Measurements from ENCODE around the gene ACTR3.

ACTR3 gene

GRCh38 chr2:113876503-113877387 is 13.1 kb upstream of the ACTR3 start:
- DNase-seq: peak; percentile 52

- DNase-seq: no peak
Measured at GRCh38 chr2:113877711-113878598, 11.9 kb upstream of the ACTR3 start.

DNA sequence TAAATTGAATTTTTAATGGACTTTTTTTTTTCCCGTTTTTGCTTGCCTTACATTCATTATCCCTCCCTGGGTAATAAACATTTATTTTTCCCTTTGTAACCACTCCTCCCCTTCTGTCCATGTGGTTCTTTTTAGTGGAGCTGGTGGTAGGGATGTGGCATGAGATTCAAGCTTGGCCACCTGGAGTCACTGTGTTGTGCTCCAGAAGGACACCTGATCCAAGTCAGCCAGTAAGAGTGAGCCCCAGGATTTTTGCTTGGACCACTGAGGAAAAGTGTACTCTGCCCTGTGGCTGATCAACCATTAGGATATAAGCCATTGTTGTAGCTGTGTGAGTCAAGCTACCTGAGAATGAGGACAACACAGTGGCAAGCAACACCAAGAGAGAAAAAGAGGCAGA is 11.1 kb upstream of the ACTR3 start:
- no peak for DNase-seq

DNA sequence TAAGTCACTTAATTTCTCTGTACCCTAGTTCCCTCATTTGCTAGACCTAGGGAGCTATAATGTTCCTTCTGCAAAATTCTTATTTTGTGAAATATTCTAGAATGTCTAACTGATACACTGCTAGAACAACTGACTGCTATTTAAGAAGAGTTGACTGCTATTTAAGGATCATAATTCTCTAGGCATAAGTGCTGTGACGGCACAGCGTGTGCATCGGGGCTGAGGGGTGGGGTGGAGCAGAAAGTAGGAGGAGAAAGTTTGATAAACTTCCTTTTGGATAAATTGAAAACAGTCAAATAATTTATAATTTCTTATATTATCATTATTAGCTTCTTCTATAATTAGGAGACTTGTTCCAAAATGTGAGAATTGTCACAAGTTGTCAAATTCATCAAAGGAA is 10.4 kb upstream of the ACTR3 start:
- no peak for DNase-seq

GRCh38 chr2:113886479-113887008 is 3.3 kb upstream of the ACTR3 start:
- no peak for DNase-seq

- no peak for DNase-seq
Measured at GRCh38 chr2:113887009-113887792, 2.7 kb upstream of the ACTR3 start.

GRCh38 chr2:113888641-113889470 is 1.0 kb upstream of the ACTR3 start:
- DNase-seq: no peak

- DNase-seq: peak; percentile 68
Measured at GRCh38 chr2:113890253-113891235, 655 bp downstream of the ACTR3 start.

DNA sequence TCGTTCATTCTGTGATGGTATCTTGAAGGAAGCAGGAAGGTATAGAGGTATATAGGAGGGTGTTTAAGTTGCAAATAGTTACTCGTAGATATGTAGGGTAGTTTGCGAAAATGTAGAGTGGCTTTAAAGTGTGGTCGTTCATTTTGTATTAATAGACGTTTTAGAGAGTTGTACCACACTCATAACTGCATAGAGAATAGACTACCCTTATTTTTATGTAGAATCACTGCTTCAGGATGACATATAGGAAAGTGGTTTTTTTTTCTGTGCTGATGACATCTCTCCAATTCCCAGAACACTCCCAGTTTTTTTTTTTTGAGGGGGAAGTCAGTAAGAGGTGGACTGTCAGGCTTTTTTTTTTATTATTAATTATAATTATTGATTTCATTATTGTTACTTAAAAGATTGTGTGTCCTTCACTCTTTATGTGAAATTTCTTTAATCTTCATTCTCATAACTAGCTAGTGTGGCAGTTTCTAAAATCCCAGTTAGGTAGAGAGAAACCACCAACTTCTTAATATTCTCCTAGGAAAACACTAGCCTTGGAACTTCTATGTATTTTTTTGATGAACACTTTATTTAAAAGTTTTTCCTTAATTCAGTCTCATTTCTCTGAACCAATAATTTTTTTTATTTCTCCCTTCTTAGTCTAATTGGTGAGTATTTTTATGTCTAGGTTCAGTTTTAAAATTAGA is 1.5 kb downstream of the ACTR3 start:
- no peak for DNase-seq

DNA sequence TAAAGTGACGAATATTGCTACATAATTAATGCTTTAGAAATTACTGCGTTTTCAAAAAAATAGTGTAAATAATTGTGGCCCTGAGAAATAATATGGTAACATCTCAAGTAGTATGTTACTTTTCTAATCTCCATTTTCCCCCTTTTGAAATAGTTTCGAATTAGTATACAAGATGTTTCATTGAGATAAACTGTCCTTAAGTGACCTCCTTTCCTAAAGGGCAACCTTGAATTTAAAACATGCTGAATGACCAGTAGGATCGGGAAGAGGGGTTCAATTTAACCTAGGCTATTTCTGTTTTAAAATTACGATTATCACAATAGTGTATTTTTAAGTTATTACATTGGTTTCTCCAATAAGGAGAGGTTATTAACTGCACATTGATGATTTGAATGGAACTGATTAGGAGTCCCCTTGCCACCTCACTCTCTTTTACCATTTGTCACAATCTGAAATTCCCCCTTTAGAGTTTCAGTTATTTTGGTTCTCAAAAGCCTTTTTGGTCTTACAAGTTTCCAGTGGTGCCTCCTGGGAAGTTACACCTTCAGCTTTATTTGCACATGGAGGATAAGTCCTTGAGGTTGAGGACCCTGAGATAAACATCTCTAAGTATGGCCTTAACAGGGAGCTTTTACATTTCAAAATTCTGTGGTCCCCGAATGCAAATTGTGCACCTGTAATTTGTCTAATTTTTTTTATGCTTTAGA is 2.3 kb downstream of the ACTR3 start:
- DNase-seq: no peak

DNA sequence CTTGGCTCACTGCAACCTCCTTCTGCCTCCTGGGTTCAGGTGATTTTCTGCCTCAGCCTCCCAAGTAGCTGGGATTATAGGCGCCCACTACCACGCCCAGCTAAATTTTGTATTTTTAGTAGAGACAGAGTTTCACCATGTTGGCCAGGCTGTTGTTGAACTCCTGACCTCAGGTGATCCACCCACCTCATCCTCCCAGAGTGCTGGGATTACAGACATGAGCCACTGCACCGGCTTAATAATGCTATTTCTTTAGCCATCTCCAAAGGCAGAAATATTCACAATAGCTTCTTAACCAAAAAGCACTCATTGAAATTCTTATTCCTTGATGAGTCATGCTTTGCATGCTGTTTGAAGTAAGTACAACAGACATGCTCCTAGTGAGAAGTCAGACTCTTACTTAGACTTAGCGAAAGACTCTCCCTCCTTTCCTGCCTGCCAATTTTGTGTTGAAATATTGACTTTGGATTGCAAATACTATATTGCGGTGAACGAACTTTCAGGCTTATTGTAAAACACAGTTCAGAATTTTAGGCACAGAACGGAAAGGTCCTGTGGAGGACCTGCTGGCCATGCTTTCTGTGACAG is 4.4 kb downstream of the ACTR3 start:
- DNase-seq: no peak

GRCh38 chr2:113895301-113895700 is 5.4 kb downstream of the ACTR3 start:
- no peak for DNase-seq

GRCh38 chr2:113895819-113896563 is 6.1 kb downstream of the ACTR3 start:
- DNase-seq: no peak

GRCh38 chr2:113896791-113897190 is 6.9 kb downstream of the ACTR3 start:
- no peak for DNase-seq

GRCh38 chr2:113898081-113898480 is 8.2 kb downstream of the ACTR3 start:
- no peak for DNase-seq

- DNase-seq: no peak
Measured at GRCh38 chr2:113899166-113899565, 9.3 kb downstream of the ACTR3 start.

- DNase-seq: no peak
Measured at GRCh38 chr2:113901943-113902342, 12.1 kb downstream of the ACTR3 start.

DNA sequence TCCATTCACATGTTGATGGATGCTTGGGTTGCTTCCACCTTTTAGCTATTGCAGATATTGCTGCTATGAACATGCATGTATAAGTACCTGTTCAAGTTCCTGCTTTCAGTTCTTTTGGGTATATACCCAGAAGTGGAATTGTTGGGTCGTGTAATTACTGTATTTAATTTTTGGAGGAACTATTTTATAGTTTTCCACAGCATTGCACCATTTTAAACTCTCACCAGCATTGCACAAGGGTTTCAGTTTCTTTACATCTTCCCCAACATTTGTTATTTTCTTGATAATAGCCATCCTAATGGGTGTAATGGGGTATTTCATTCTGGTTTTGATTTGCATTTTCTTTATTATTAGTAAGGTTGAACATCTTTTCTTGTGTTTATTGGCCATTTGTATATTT is 16.0 kb downstream of the ACTR3 start:
- no peak for DNase-seq

Measured in activated gamma-delta T cell treated with Interleukin-2 at 50 U/mL for 16 hours (primary cell).